ENCODE results near the gene CLCNKB. TPM values are rescaled to one million over a fixed set of nuclear protein-coding genes. Genes with fewer than 3 reads are reported as not detected.
"Not testable (repeated sequence)": the region's sequence is repeated elsewhere in the genome, so short reads cannot be mapped to it uniquely, and the experiment has no call there.

The CLCNKB gene
- total and polyA plus RNA-seq, 2 of the 4 experiments (the other 2 are of a cell fraction), result 0.09 TPM; not detected in 1

GRCh38 chr1:16051949-16052348 lies 8.4 kb downstream of the CLCNKB start:
- H3K27ac ChIP-seq (ENCODE audit: insufficient read depth, low read length); H4K91ac ChIP-seq (ENCODE audit: insufficient read depth, low read depth, low read length); H3K9me1 ChIP-seq (ENCODE audit: insufficient read depth, low read length); H2BK5ac ChIP-seq (ENCODE audit: low read depth, low read length, poor library complexity, severe bottlenecking); H3K4ac ChIP-seq (ENCODE audit: low read depth, low read length); H4K8ac ChIP-seq (ENCODE audit: low read depth in 2 of 2, low read length in 2 of 2); H3K9me3 ChIP-seq (ENCODE audit: control insufficient read depth, insufficient read depth, low read length); in situ Hi-C loops (cut with MboI; ENCODE audit: low sequenced_read_pairs); H3K56ac ChIP-seq (ENCODE audit: extremely low read depth, insufficient read depth, low read length); H3K4me2 ChIP-seq (ENCODE audit: low read depth, low read length); intact Hi-C loops (cut with micrococcal nuclease); dilution Hi-C loops (cut with HindIII; ENCODE audit: low sequenced_read_pairs, unreplicated experiment); H4K5ac ChIP-seq (ENCODE audit: low read depth, low read length); ATAC-seq (ENCODE audit: low read depth); H3K79me1 ChIP-seq (ENCODE audit: low read depth in 1 of 2, low read length in 2 of 2); H3K36me3 ChIP-seq (ENCODE audit: control insufficient read depth, insufficient read depth, low read length); H3K9ac ChIP-seq (ENCODE audit: low read depth, low read length); H2BK120ac ChIP-seq (ENCODE audit: low read depth, low read length); H2AFZ ChIP-seq (replicated peaks; ENCODE audit: low read length, poor library complexity); POLR2A ChIA-PET (ENCODE audit: unreplicated experiment); H4K20me1 ChIP-seq (ENCODE audit: insufficient read depth, low read length); BruUV-seq (replicated peaks); H3K4me3 ChIP-seq (ENCODE audit: insufficient read depth, low read depth, low read length); H2AK9ac ChIP-seq (replicated peaks; ENCODE audit: low read depth, low read length, poor library complexity); H3K14ac ChIP-seq (replicated peaks; ENCODE audit: low read depth, low read length); H2BK20ac ChIP-seq (ENCODE audit: low read depth, low read length); H2AK5ac ChIP-seq (ENCODE audit: low read depth, low read length); H2BK15ac ChIP-seq (ENCODE audit: low read depth, low read length); H3K4me1 ChIP-seq (ENCODE audit: control insufficient read depth, insufficient read depth, low read length); DNase-seq; H3K23ac ChIP-seq (ENCODE audit: low read depth, low read length); CTCF ChIA-PET; H3K18ac ChIP-seq (ENCODE audit: low read depth, low read length): not testable (repeated sequence)
- peaks cover 18% of the 10 kb centered on the region; the same call in 1 of the 2 replicates for H3K27me3 ChIP-seq (ENCODE audit: control insufficient read depth, insufficient read depth, low read length)
- 80% methylated on average over 3 of the region's 12 CpGs; no CpG with 5 or more reads in 1 of the 2 experiments for WGBS, 2 experiments (ENCODE audit: extremely low coverage in 2 of 2, insufficient read length in 1 of 2)
